ENCODE measurements around the gene PPARGC1A. TPM values are rescaled to one million over a fixed set of nuclear protein-coding genes. Genes with fewer than 3 reads are reported as not detected.

PPARGC1A gene
- total and polyA plus RNA-seq, 2 of the 13 experiments (the other 11 are each of a cell fraction or from before 2014, with no cell fraction given), result 20.7 to 37.3 TPM

GRCh38 chr4:23874536-23874901 is 15.3 kb downstream of the PPARGC1A start:
- DNase-seq (ENCODE audit: low spot score) (peak; percentile 36), FAIRE-seq (no peak), ATAC-seq (no peak)
- no peaks in the 10 kb centered on the region for H3K27me3 ChIP-seq (ENCODE audit: control insufficient read depth in 1 of 2, insufficient read depth in 2 of 2, low read length in 2 of 2)
- in situ Hi-C loops (cut with HindIII; ENCODE audit: extremely low pct_ligation_motif_present, low pct_unique_long_range_greater_than_20kb), result no loop called here
- no peak overlapping the region for H2AFZ ChIP-seq (ENCODE audit: low read length)
- intact Hi-C loops (cut with micrococcal nuclease; ENCODE audit: unreplicated experiment), result no loop called here
- no peaks in the 10 kb centered on the region for H3K9me3 ChIP-seq (ENCODE audit: low read length)
- no peak overlapping the region for H3K4me3 ChIP-seq (replicated peaks in 1 of 3; ENCODE audit: insufficient read depth in 1 of 3, low read depth in 2 of 3, low read length in 3 of 3)
- peak overlapping the region; percentile 32; the same call in 1 of the 2 replicates for H3K4me2 ChIP-seq (ENCODE audit: low read depth, low read length)
- POLR2A ChIA-PET, result interaction anchor here (1.3 to 2.4 kb wide), 4 partner anchors 8 to 18 kb away, joined by 5 to 10 read pairs (median 7); partner anchors contain the start of gene PPARGC1A
- peaks cover 80% of the 10 kb centered on the region for H3K79me2 ChIP-seq (ENCODE audit: insufficient read depth, low read length)
- BruUV-seq (replicated peaks), result no TSS peak
- H3K4me1 ChIP-seq (ENCODE audit: insufficient read depth, low read length), result peaks cover 95% of the 10 kb centered on the region
- CTCF ChIA-PET (ENCODE audit: low intra/inter-chr PET ratio, low total read pairs), result no interaction called here
- H4K20me1 ChIP-seq (ENCODE audit: insufficient read depth, low read length), result no peaks in the 10 kb centered on the region
- H3K9ac ChIP-seq (ENCODE audit: insufficient read depth, low read depth, low read length), result no peak overlapping the region
- WGBS (ENCODE audit: low lambda C conversion rate), result 78% methylated on average over 2 of the region's 2 CpGs
- H3K36me3 ChIP-seq (replicated peaks in 1 of 2; ENCODE audit: control insufficient read depth in 1 of 2, insufficient read depth in 2 of 2, low read length in 2 of 2), result peaks cover 4 to 30% of the 10 kb centered on the region in 2 experiments
- H3K27ac ChIP-seq (ENCODE audit: extremely low read length, insufficient read depth, low read length), result peak overlapping the region; percentile 13
- TF ChIP-seq MXD4 (CRISPR knock-in tag; IDR thresholded peaks at IDR 0.05) (no peak), ZNF24 (IDR thresholded peaks at IDR 0.05) (no peak), ZZZ3 (CRISPR knock-in tag; IDR thresholded peaks at IDR 0.05; ENCODE audit: borderline replicate concordance) (no peak), ZNF660 (CRISPR knock-in tag; IDR thresholded peaks at IDR 0.05; ENCODE audit: borderline replicate concordance, low read depth) (no peak), NR2F2 (IDR thresholded peaks at IDR 0.05; ENCODE audit: borderline replicate concordance, low read depth) (no peak), SOX6 (IDR thresholded peaks at IDR 0.05) (no peak), SOX6 (CRISPR knock-in tag; IDR thresholded peaks at IDR 0.05) (peak; percentile 24; the same call in 1 of the 2 replicates), ZNF280D (CRISPR knock-in tag; IDR thresholded peaks at IDR 0.05) (no peak), TFDP1 (CRISPR knock-in tag; IDR thresholded peaks at IDR 0.05; ENCODE audit: borderline replicate concordance) (no peak), CREM (IDR thresholded peaks at IDR 0.05) (no peak), CREM (CRISPR knock-in tag; IDR thresholded peaks at IDR 0.05) (no peak), HNF4A (CRISPR knock-in tag; IDR thresholded peaks at IDR 0.05) (peak; percentile 53), BATF2 (CRISPR knock-in tag; IDR thresholded peaks at IDR 0.05) (no peak), TAF1 (CRISPR knock-in tag; IDR thresholded peaks at IDR 0.05) (no peak), PRDM10 (CRISPR knock-in tag; IDR thresholded peaks at IDR 0.05; ENCODE audit: low read depth) (peak; percentile 93), PBX3 (CRISPR knock-in tag; IDR thresholded peaks at IDR 0.05; ENCODE audit: borderline replicate concordance) (no peak)

Data from HepG2 (cell line).